GM19023 (cell line): ENCODE data around the gene HMGB3.
"Not testable (repeated sequence)": the region's sequence is repeated elsewhere in the genome, so short reads cannot be mapped to it uniquely, and the experiment has no call there.

Experiments used
- ATAC-seq: cut with Tn5 transposase; IDR thresholded peaks from one replicate; pipeline ENCODE4 v1.9.1; 2021; ENCODE audit warnings: mild to moderate bottlenecking, moderate library complexity; ENCODE audit not compliant: unreplicated experiment

HMGB3 gene

DNA sequence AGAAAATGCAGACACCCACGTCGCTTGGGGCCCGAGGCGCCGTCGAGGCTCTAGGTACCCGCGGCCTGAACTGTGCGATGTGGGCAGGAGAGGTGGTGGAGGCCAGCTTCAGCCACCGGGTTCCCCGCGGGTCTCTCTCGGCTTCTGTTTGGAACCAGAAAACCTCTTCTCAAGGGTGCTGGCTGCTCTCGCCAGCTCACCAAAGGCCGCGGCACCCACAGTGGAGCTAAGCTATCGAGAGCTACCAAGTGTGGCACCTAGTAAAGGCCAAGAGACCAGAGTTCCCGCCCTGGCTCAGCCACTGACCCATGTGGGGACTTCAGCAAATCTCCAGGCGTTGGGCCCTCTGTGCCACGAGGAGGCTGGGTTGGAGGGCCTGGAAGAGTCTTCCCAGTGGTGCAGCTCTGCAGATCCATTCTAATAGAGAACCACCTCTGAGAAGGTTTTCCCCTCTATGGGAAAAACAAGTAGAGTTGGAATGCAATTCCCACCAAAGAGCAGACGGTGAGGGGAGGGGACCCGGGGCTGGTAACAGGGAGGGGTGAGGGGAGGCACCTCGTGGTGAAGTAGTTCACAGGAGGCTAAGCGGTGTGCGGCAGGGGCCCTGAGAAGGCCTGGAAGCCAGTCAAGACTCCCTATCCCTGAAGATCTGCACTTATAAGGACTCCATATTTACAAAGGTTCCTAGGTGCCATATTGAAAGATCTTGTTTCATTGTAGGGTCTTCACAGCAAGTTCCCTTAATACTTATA, 5.5 kb upstream of the HMGB3 start:
- ATAC-seq = no peak

- no peak for ATAC-seq
Measured at GRCh38 chrX:150980186-150980585, 2.9 kb upstream of the HMGB3 start.

DNA sequence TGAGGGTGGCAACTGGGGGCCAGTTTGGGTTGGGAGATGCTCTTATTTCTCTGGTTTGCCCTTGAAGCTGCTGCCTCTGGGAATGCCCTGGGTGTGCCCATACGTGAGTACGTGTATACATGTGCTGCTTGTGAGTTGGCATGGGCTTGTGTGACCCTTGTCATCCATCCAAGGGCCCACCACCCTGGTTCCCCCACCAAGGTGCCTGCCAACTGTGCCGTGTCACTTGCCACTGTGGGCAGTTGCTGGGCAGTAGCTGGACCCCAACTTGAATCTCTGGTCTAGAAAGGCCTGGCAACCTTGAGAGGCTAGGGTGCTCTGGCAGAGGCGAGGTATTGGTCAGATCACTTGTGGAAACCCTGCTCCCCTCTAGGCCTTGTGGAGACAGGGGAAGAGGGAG, 2.4 kb upstream of the HMGB3 start:
- ATAC-seq = no peak

- ATAC-seq = no peak
Measured at GRCh38 chrX:150982235-150982787, 824 bp upstream of the HMGB3 start.

GRCh38 chrX:150983521-150984168, 510 bp downstream of the HMGB3 start:
- ATAC-seq = peak; percentile 15

DNA sequence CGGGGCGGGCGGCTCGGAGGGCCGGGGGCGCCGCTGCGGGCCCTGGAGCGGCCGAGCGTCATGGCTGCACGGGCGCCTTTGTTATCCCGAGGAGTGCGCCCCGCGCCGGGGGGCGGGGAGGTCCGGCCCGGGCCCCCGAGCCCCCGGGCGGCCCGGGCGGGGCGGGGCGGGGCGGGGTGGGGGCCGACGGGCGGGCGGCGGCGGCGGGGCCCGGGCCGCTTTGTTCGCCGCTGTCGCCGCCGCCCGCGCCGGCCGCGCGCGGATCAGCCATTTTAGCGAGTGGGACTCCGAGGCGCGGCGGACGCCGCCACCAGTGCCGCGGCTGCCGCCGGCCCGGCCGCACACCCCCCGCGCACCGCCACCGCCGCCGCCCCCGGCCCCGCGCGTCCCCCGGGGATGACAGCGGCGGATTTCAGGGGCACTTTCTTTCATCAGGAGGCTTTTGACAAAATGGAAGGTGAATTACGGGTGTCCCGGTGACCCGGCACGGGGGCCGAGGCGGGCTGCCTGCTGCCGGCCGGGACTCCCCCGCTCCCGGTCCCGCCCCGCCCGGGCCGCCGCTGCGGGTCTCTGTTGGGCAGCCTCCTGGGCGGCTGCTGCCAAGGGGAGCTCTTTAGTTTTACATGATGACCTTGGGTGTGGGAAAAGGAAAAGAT, 1.2 kb downstream of the HMGB3 start:
- peak; percentile 8 for ATAC-seq

DNA sequence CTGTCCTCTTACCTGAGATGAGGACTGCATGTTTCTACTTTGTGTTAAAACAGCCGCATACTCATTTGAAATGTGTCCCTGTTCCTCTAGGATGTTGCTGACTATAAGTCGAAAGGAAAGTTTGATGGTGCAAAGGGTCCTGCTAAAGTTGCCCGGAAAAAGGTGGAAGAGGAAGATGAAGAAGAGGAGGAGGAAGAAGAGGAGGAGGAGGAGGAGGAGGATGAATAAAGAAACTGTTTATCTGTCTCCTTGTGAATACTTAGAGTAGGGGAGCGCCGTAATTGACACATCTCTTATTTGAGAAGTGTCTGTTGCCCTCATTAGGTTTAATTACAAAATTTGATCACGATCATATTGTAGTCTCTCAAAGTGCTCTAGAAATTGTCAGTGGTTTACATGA, 4.6 kb downstream of the HMGB3 start:
- not testable (repeated sequence) for ATAC-seq

DNA sequence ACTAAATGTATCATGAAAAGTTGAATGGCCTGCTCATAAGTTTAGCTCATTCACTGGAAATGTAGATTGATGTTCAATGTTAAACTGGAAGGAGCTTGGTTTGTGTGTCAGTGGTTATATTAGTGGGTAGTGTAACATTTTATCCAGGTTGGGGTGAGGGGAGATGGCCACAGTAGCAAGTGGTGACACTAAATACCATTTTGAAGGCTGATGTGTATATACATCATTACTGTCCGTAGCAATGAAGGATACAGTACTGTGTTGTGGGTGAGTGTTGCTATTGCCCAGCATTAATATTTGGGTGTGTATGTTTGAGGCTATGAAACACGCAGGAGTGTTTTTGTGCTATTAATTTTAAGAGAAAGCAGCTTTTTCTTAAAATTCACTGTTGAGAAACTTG, 6.3 kb downstream of the HMGB3 start:
- ATAC-seq = no peak

DNA sequence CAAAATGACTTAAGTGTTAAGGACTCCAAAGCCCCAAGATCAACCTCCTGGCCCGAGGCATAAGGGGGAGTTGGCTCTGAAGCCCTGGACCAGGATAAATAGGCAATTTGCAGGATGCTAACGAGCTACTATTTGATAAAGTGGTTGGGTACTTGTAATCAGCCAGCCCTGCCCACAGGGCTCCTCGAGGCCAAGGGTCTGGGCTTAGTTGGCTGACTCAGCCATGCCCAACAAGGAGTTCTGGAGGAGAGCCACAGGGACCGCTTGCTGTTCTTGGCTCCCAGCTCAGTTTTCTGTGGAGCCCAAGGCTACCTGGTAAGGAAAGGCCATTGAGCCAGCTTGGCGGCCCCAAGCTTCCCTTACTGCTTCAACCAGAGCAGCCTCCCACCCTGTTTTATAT, 7.8 kb downstream of the HMGB3 start:
- no peak for ATAC-seq

DNA sequence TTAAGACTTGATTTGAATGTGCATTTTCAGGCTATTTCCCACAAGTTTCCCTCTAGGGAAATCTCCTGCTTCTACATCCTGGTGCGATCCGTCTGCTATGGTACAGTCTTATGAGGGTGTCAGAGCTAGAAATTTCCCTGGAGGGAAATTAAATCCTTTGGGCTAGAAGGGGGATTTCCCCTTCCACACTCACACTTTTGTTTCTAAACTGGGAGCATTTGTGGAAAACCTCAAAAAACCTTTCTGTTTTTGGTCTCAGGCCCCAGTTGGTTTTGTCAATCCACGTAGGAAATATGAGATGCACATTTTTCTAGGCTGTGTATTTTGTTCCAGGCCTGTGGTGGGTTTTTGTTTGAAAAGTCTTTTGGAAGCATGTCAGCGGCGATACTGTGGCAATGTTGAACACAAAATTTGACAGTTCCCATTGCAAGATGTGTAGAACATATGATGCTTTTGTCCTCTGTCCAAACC, 17.8 kb downstream of the HMGB3 start:
- ATAC-seq = no peak

DNA sequence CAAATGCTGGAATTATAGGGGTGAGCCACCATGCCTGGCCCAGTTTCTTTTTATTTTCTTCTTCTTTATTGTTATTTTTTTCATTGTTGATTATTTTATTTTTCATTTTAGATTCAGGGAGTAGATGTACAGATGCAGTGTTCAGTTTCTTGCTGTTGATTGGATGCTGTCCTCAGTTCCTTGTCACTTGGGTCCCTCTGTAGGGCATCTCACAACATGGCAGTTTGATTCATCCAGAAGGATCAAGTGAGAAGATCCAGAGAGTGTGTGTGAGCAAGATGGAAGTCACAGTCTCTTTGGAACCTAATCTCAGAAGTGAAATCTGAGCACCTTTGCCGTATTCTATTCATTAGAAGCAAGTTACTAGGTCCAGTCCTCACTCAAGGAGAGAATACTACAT, 20.9 kb downstream of the HMGB3 start:
- ATAC-seq = no peak

DNA sequence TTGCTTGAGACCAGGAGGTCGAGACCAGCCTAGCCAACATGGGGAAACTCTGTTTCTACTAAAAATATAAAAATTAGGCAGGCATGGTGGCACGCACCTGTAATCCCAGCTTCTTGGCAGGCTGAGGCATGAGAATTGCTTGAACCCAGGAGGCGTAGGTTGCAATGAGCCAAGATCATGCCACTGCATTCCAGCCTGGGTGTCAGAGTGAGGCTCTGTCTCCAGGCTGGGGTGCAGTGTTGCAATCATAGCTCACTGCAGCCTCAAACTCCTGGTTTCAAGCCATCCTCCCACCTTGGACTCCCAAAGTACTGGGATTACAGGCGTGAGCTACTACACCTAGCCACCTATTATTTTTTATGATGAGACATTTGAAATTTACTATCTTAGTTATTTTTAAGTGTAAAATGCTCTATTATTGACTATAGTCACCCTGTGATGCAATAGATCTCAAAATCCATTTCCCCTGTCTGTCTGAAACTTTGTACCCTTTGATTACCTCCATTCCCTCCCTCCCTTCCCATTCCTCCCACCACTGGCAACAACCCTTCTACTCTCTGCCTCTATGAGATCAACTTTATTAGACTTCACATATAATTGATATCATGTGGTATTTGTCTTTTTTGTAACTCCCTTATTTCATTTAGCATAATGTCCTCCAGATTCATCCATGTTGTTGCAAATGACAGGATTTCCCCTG, 23.4 kb downstream of the HMGB3 start:
- no peak for ATAC-seq

GRCh38 chrX:151009582-151009981, 26.4 kb downstream of the HMGB3 start:
- ATAC-seq = no peak

- ATAC-seq = no peak
Measured at GRCh38 chrX:151013164-151013743, 30.1 kb downstream of the HMGB3 start.

- ATAC-seq = no peak
Measured at GRCh38 chrX:151015684-151016083, 32.5 kb downstream of the HMGB3 start.

GRCh38 chrX:151019856-151020255, 36.7 kb downstream of the HMGB3 start:
- no peak for ATAC-seq

DNA sequence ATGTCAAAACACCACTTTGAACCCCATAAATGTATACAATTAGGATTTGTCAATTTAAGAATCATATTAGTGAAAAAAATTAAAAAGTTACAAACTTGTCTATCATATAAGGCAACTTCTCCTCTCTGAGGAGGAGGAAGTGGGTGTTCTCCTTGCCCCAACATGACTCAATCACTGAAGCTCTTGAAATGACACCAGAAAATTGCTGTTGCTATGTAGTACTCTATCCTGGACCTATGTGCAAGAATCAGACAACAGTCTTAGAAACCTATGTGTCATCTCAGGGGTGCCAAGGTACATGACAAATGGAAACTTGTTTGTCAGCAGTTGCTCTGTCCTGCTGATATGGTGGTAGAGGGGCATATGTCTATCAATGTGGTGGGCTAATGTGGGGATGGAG, 47.7 kb downstream of the HMGB3 start:
- no peak for ATAC-seq

DNA sequence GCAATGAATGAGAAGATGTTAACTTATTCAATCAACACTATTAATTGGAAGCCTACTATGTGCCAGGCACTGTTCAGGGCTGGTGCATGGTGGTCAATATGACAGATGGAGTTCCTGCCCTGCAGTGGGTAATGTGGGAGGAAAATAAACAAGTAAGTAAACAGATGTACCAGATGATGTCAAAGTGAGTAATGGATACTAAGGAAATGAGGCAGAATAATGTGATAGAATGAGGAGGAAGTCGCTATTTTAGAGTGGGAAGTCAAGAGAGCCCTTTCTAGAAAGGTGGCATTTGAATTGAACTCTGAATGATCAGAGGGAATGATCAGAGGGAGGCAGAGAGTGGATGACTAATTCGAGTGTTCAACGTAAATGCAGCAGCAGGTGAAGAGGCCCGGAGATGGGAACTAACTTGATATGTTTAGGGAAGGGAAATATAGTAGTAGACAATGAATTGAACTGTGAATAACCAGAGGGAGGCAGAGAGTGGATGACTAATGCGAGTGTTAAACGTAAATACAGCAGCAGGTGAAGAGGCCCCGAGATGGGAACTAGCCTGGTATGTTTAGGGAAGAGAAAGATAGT, 48.3 kb downstream of the HMGB3 start:
- no peak for ATAC-seq

- no peak for ATAC-seq
Measured at GRCh38 chrX:151039351-151039750, 56.2 kb downstream of the HMGB3 start.
